ENCODE data around the gene DRGX.

- TF ChIP-seq CTCF (IDR thresholded peaks at IDR 0.05), result no peak
- TF ChIP-seq POLR2A (IDR thresholded peaks at IDR 0.05), result no peak
- no peak for TF ChIP-seq EP300 (IDR thresholded peaks at IDR 0.05)
- TF ChIP-seq POLR2AphosphoS5 (IDR thresholded peaks at IDR 0.05), result no peak
Measured at GRCh38 chr10:49332768-49333167, 63.1 kb downstream of the DRGX start.
